Myometrial cell (primary cell): Measurements from ENCODE around the gene VEGFA. TPM values are rescaled to one million over a fixed set of nuclear protein-coding genes. Genes with fewer than 3 reads are reported as not detected.

ENCODE experiments used
- total RNA-seq: library from RNA; depleted of rRNA; stranded (reverse); fragments of >200 nt; gene quantifications from 2 replicates; pipeline ENCODE4 v1.2.3, GENCODE V29; 2015

The VEGFA gene
- total RNA-seq = 36.9 and 44.8 TPM in 2 replicates

DNA sequence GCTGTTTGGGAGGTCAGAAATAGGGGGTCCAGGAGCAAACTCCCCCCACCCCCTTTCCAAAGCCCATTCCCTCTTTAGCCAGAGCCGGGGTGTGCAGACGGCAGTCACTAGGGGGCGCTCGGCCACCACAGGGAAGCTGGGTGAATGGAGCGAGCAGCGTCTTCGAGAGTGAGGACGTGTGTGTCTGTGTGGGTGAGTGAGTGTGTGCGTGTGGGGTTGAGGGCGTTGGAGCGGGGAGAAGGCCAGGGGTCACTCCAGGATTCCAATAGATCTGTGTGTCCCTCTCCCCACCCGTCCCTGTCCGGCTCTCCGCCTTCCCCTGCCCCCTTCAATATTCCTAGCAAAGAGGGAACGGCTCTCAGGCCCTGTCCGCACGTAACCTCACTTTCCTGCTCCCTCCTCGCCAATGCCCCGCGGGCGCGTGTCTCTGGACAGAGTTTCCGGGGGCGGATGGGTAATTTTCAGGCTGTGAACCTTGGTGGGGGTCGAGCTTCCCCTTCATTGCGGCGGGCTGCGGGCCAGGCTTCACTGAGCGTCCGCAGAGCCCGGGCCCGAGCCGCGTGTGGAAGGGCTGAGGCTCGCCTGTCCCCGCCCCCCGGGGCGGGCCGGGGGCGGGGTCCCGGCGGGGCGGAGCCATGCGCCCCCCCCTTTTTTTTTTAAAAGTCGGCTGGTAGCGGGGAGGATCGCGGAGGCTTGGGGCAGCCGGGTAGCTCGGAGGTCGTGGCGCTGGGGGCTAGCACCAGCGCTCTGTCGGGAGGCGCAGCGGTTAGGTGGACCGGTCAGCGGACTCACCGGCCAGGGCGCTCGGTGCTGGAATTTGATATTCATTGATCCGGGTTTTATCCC is at the start of gene VEGFA:
TSS of gene VEGFA (plus strand) at position 686 of the 846 bp plus-strand sequence.

Other genes starting within 250 kb of the VEGFA start
- gene XPO5, start 194.2 kb upstream of the VEGFA start, total RNA-seq = 18.5 and 20.7 TPM in 2 replicates
- gene POLH, start 194.0 kb upstream of the VEGFA start, total RNA-seq = 21.3 and 26.6 TPM in 2 replicates
- 55.6 and 58.0 TPM in 2 replicates for gene GTPBP2, start 140.9 kb upstream of the VEGFA start, total RNA-seq
- 35.5 and 37.6 TPM in 2 replicates for gene MAD2L1BP, start 134.4 kb upstream of the VEGFA start, total RNA-seq
- 0.86 and 1.2 TPM in 2 replicates for gene RSPH9, start 125.2 kb upstream of the VEGFA start, total RNA-seq
- gene MRPS18A, start 82.4 kb upstream of the VEGFA start, total RNA-seq = 24.5 and 36.9 TPM in 2 replicates